Omental fat pad (tissue), 4 donors: ENCODE measurements around the gene UBQLN3. TPM values are rescaled to one million over a fixed set of nuclear protein-coding genes. Genes with fewer than 3 reads are reported as not detected.

Source experiments
- ATAC-seq: fragments of 150-250 bp; one replicate; pipeline ENCODE4 v1.9.1; 2016; ENCODE audit warnings: mild to moderate bottlenecking, moderate library complexity; ENCODE audit not compliant: low FRiP score
- DNase-seq: peaks from one replicate; pipeline ENCODE4 v3.0.0-alpha.2; 2019; ENCODE audit warnings: low spot score
- total RNA-seq, 4 donors: library from RNA; depleted of rRNA; stranded (reverse); fragments of >200 nt; gene quantifications; one replicate each; pipeline ENCODE4 v1.1.0, GENCODE V29; 2016
- TF ChIP-seq, protein P1 (sequence below), 3 donors: fragments of 450-650 bp; IDR thresholded peaks; one replicate each; pipeline ENCODE4 v1.5.1; 2016 to 2017; ENCODE audit warnings: antibody characterized with exemption in 3 of 3, mild to moderate bottlenecking in 3 of 3, moderate library complexity in 2 of 3

UBQLN3 gene
- total RNA-seq, 4 donors from 2014 or later: 0.82 to 1.3 (median 0.98) TPM

DNA sequence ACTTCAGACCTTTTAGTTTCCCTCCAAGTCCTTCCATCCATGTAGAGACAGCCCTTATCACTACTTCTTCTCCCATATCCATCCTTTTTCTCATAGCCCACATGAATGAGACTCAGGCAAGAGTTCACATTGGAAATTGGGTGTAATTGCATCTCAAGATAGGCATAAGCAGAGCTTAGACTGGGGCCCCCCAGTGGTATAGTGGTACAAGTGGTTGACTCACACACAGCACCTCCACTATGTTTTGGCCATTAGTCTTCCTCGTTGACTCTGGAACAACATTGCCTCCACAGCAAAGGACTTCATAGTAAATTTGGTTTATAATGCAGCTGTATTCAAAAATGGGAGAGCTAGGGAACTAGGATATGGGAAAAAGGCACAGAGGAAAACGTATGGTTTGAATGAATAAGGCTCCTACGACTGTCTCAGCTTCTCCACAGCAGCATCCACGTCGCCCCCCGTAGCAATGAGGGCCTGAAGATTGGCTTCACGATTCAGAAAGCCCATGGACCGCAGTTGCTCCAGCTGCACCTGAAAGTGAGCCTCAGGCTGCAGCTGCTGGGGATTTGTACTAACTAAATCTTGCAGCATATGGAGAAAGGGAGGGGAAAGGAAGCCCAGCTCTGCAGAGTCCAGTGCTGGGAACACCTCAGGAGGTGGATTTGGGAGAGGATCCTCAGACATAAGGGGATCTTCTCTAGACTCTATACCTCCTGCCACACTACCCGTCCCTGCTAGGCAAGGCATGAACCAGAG is 2.4 kb downstream of the UBQLN3 start:
- no peak for DNase-seq
- TF ChIP-seq, protein P1, sequence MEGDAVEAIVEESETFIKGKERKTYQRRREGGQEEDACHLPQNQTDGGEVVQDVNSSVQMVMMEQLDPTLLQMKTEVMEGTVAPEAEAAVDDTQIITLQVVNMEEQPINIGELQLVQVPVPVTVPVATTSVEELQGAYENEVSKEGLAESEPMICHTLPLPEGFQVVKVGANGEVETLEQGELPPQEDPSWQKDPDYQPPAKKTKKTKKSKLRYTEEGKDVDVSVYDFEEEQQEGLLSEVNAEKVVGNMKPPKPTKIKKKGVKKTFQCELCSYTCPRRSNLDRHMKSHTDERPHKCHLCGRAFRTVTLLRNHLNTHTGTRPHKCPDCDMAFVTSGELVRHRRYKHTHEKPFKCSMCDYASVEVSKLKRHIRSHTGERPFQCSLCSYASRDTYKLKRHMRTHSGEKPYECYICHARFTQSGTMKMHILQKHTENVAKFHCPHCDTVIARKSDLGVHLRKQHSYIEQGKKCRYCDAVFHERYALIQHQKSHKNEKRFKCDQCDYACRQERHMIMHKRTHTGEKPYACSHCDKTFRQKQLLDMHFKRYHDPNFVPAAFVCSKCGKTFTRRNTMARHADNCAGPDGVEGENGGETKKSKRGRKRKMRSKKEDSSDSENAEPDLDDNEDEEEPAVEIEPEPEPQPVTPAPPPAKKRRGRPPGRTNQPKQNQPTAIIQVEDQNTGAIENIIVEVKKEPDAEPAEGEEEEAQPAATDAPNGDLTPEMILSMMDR (IDR thresholded peaks at IDR 0.05): no peak
- no peak for ATAC-seq

DNA sequence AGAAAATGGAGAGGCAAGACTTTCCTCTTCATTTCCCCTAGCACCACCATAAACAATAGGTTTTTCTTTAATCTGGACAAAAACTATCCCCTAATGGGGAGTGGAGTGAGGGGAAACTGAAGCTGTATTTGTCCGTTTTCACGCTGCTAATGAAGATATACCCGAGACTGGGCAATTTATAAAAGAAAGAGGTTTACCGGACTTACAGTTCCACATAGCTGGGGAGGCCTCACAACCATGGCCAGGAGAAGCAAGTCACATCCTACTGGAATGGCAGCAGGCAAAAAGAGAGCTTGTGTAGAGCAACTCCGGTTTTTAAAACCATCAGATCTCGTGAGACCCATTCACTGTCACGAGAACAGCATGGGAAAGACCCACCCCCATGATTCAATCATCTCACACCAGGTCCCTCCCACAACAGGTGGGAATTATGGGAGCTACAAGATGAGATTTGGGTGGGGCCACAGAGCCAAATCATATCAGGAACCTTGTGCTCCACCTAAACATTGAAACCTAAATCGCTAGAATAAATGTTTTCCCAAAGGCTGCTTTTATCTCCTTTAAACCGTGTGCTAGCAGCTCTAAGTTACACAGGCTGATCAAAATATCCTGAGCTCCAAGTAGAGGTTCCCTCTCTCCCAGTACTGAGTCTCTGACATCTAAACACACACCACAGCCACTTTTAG is 4.3 kb downstream of the UBQLN3 start:
- TF ChIP-seq, protein P1 (IDR thresholded peaks at IDR 0.05): no peak
- DNase-seq (no peak), ATAC-seq (no peak)

DNA sequence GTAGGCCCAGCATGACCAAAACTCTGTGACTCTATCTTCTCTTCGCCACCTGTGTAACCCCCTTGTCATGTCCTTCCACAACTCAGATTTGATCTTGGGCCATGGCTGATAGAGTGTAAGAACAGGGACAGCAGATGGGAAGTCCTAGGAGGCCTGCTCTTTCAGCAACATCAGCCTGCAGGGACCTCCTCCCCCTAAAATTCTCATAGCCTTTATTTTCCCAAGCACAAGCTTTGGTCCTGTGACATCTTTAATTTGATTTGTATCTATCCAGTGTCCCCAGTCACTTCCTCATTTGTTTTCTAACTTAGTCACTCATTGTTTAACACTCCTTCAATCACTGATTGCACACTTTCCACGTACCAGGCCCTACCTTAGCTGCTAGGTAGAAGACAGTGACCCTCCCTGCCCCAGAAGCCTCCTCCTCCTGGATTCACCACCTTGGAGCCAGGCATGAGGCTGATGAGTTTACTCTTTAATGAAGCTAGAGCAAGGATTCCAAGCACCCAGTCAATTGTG is 5.3 kb downstream of the UBQLN3 start:
- TF ChIP-seq, protein P1 (IDR thresholded peaks at IDR 0.05): no peak
- no peak for ATAC-seq
- DNase-seq: no peak

DNA sequence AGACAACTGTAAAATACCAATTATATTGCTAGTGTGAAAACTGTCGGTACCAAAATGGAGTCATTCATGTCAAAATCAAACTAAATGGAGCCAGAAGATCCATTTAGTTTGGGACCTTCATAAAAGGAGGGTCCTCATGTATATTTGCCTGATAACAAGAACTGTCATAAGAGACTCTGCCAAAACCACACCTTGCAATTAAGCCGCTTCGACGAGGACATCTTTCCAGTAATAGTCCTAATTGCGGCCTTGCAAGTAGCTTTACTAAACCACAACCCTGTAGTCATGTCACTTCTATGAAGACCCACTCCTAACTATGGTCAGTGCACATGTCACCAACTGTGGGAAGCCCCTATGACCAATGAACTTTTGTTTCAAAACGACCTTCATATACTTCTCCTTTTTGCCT is 9.4 kb downstream of the UBQLN3 start:
- TF ChIP-seq, protein P1 (IDR thresholded peaks at IDR 0.05): no peak
- ATAC-seq: no peak
- no peak for DNase-seq

DNA sequence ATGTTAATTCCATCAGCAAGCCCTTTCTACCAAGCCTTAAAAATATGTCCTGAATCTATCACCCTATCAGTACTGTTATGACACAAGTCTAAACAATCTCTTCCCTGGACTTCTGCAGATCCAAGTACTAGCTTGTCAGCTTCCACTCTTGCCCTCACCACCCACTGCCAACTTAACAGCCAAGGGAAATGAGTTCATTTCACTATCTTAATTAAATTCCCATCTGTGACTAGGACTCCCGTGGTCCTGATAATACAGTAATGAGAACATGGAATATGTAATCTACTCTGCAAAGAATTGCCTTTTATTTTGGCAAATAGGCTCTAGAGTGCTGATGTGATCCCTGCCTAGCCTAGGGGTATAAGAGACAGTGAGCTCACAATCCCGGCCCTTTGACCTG is 10.1 kb downstream of the UBQLN3 start:
- ATAC-seq (no peak), DNase-seq (no peak)
- TF ChIP-seq, protein P1 (IDR thresholded peaks at IDR 0.05): no peak

DNA sequence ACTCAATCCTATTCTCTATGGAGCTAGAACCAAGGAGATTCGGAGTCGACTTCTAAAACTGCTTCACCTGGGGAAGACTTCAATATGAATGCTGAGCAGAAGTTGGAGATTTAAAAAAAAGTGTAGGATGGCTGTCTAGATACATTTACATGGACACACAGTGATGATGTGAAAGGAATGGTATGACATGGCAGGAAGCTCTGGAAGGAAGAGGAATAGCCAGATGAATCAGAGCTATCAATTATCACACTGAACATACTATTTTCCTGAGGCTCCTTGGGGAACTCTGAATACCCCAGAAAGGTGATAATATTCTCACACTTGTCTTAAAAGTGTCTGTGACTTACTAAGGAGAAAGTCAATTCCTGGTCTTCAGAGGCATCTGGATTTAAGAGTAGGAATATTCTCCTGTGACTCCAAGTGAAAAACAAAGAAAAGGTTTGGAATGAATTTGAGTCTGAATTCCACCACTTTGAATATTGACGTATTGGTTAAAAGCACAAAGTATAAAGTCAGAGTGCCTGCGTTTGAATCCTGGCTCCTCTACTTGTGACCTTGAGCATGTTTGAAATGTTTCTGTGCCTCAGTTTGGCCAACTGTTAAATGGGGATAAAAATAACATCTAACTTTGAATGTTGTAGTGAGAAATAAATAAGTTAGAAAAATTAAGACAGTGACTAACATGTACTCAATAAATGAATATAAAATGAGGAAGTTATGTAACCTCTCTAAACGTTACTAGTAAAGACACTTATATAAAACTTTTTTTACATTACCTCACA is 20.0 kb downstream of the UBQLN3 start:
- TF ChIP-seq, protein P1 (IDR thresholded peaks at IDR 0.05): no peak
- DNase-seq (no peak), ATAC-seq (no peak)
